Spleen (tissue), 11 donors: Measurements from ENCODE around the gene ATXN7L3. TPM values are rescaled to one million over a fixed set of nuclear protein-coding genes. Genes with fewer than 3 reads are reported as not detected.
A peak's percentile ranks its signal among the peaks of the same experiment; 100 is the strongest.

ENCODE experiments used
- DNase-seq: peaks from one replicate; pipeline ENCODE4 v3.0.0-alpha.2; 2020
- H3K27ac ChIP-seq, 8 donors: fragments of 200-600 bp; sonication (generic) in 7 of 8; 1 replicate in 4 of 8; 2 replicates in 4 of 8; pipeline versions ENCODE4 v1.5.0 to v1.8.0; 2016 to 2021; ENCODE audit warnings: inconsistent platforms in 4 of 8, mild to moderate bottlenecking in 4 of 8, moderate library complexity in 1 of 8
- H3K27me3 ChIP-seq, 7 donors: fragments of 200-600 bp; sonication (generic) in 6 of 7; replicated peaks in 1 of 7; 1 replicate in 4 of 7; 2 replicates in 3 of 7; pipeline versions ENCODE4 v1.5.0 to v1.8.0; 2016 to 2021; ENCODE audit warnings: inconsistent platforms in 3 of 7, mild to moderate bottlenecking in 1 of 7
- H3K36me3 ChIP-seq, 6 donors: fragments of 200-600 bp; sonication (generic) in 5 of 6; 1 replicate in 4 of 6; 2 replicates in 2 of 6; pipeline versions ENCODE4 v1.5.0 to v1.8.0; 2016 to 2021; ENCODE audit warnings: inconsistent platforms in 2 of 6
- H3K4me1 ChIP-seq, 6 donors: fragments of 200-600 bp; sonication (generic) in 5 of 6; 1 replicate in 3 of 6; 2 replicates in 3 of 6; pipeline versions ENCODE4 v1.5.0 to v1.8.0; 2016 to 2021; ENCODE audit warnings: inconsistent platforms in 3 of 6
- H3K4me3 ChIP-seq, 8 donors: fragments of 200-600 bp; sonication (generic) in 7 of 8; 1 replicate in 4 of 8; 2 replicates in 4 of 8; pipeline versions ENCODE4 v1.5.0 to v1.8.0; 2016 to 2021; ENCODE audit warnings: inconsistent platforms in 4 of 8, mild to moderate bottlenecking in 4 of 8, moderate library complexity in 2 of 8
- H3K9me3 ChIP-seq, 8 donors: fragments of 200-600 bp; sonication (generic) in 7 of 8; 1 replicate in 4 of 8; 2 replicates in 4 of 8; pipeline versions ENCODE4 v1.5.0 to v1.8.0; 2016 to 2021; ENCODE audit warnings: inconsistent platforms in 4 of 8
- CTCF ChIP-seq, 11 experiments: fragments of 200-600 bp in 7 of 11; fragments of 450-650 bp in 4 of 11; sonication (generic) in 4 of 11; IDR thresholded peaks in 8 of 11; conservative IDR thresholded peaks in 3 of 11; 1 replicate in 7 of 11; 2 replicates in 4 of 11; pipeline versions ENCODE4 v1.4.0 to v1.8.0; 2016 to 2021; ENCODE audit warnings: antibody characterized with exemption in 11 of 11, inconsistent platforms in 4 of 11, mild to moderate bottlenecking in 1 of 11
- POLR2A ChIP-seq, 3 donors: fragments of 450-650 bp; IDR thresholded peaks; one replicate each; pipeline ENCODE4 v1.5.1; 2017; ENCODE audit warnings: antibody characterized with exemption in 3 of 3, mild to moderate bottlenecking in 1 of 3
- POLR2AphosphoS5 ChIP-seq, 3 donors: sonication (generic); formaldehyde crosslinking; IDR thresholded peaks; one replicate each; pipeline ENCODE4 v1.5.1; 2017; ENCODE audit warnings: antibody characterized with exemption in 3 of 3
- WGBS, 5 donors: extraction: QIAGEN DNeasy Blood & Tissue Kit in 3 of 5; methylation state at CpG; one replicate each; pipeline versions ENCODE4 v1.1.5 to v1.1.7; 2013 to 2018; 5-methylcytosine and 5-hydroxymethylcytosine counted together
- intact Hi-C: fragments of 100-400 bp; cut with DNase I; formaldehyde crosslinking; loops from one replicate; pipeline ENCODE4 v1.15.0; 2023; ENCODE audit warnings: low total_unique reads
- polyA plus RNA-seq, 3 donors: library from polyadenylated mRNA; stranded (reverse); fragments of 200-250 nt; gene quantifications; one replicate each; pipeline ENCODE4 v1.2.1, GENCODE V29; 2013
- total RNA-seq, 7 donors: library from RNA; depleted of rRNA in 3 of 7; stranded (reverse); fragments of >200 nt in 3 of 7; fragmentation: NEBNext Ultra II Directional in 4 of 7; extraction: Animal tissue kit (Norgen Biotek cat#: 25700) in 4 of 7; gene quantifications; one replicate each; pipeline versions ENCODE4 v1.1.0 to v1.2.1, GENCODE V29; 2016 to 2021
- donor health status: healthy with polysubstance abuse.
- donor health status: DM: no; HTN: no; CAD: no; lungs with moderate emphysema.
- donor health status: DM: no; HTN: no; CAD: no.
- donor health status: Bipolar disorder and iron deficiency.
- donor health status: healthy.
- donor health status: DM: no; HTN: no; CAD: no.
- donor health status: DM: yes; HTN: yes; CAD: no.

ATXN7L3 gene
- total and polyA plus RNA-seq, 10 donors, result 25.2 to 96.2 (median 61.2) TPM

- 82 to 89% (median 85%) methylated on average over 4 of the region's 4 CpGs for WGBS, 5 donors
- DNase-seq, result no peak
- peaks cover 0 to 22% (median 15%) of the 10 kb centered on the region in 6 donors for H3K36me3 ChIP-seq
- no peaks in the 10 kb centered on the region for H3K27me3 ChIP-seq
- intact Hi-C loops, result no loop called here
- TF ChIP-seq POLR2A (IDR thresholded peaks at IDR 0.05) (no peak), CTCF (IDR thresholded peaks at IDR 0.05 in 8 of 11, conservative IDR thresholded peaks at IDR 0.05 in 3 of 11) (no peak), POLR2AphosphoS5 (IDR thresholded peaks at IDR 0.05) (no peak)
- no peaks in the 10 kb centered on the region for H3K9me3 ChIP-seq
- H3K4me3 ChIP-seq, result no peak overlapping the region
- H3K4me1 ChIP-seq, result peaks cover 6 to 52% (median 33%) of the 10 kb centered on the region in 6 donors
- H3K27ac ChIP-seq, result peak overlapping the region in 2 of 8 donors; percentile 11 to 18
Observed at GRCh38 chr17:44202756-44203155, 3.1 kb upstream of the ATXN7L3 start.

GRCh38 chr17:44200478-44201155 lies 933 bp upstream of the ATXN7L3 start:
- peak in 1 of 3 donors; percentile 31 for TF ChIP-seq POLR2AphosphoS5 (IDR thresholded peaks at IDR 0.05)
- no peak for TF ChIP-seq POLR2A (IDR thresholded peaks at IDR 0.05)
- Histone ChIP-seq H3K4me3 (peak overlapping the region; percentile 63 to 96 (median 72)), H3K4me1 (peaks cover 12 to 73% (median 44%) of the 10 kb centered on the region in 6 donors), H3K27ac (peak overlapping the region; percentile 95 to 100 (median 98)), H3K36me3 (peaks cover 0 to 23% (median 18%) of the 10 kb centered on the region in 6 donors), H3K27me3 (no peaks in the 10 kb centered on the region), H3K9me3 (no peaks in the 10 kb centered on the region)
- no peak for DNase-seq
- intact Hi-C loops, result no loop called here
- 6 to 10% (median 6%) methylated on average over 24 to 36 of the region's 36 CpGs for WGBS, 5 donors

- Histone ChIP-seq H3K27ac (peak overlapping the region; percentile 95 to 100 (median 98)), H3K4me1 (peaks cover 12 to 67% (median 39%) of the 10 kb centered on the region in 6 donors), H3K27me3 (no peaks in the 10 kb centered on the region), H3K4me3 (peak overlapping the region; percentile 63 to 96 (median 72)), H3K9me3 (no peaks in the 10 kb centered on the region), H3K36me3 (peaks cover 2 to 40% (median 35%) of the 10 kb centered on the region in 6 donors)
- TF ChIP-seq POLR2AphosphoS5 (IDR thresholded peaks at IDR 0.05) (peak; percentile 22 to 71 (median 40)), CTCF (IDR thresholded peaks at IDR 0.05 in 8 of 11, conservative IDR thresholded peaks at IDR 0.05 in 3 of 11) (no peak), POLR2A (IDR thresholded peaks at IDR 0.05) (peak in 1 of 3 donors; percentile 18)
- DNase-seq, result peak; percentile 95
- intact Hi-C loops, result no loop called here
- 0 to 2% (median 1%) methylated on average over 9 to 59 of the region's 68 CpGs for WGBS, 5 donors
Observed at GRCh38 chr17:44198721-44199552, 747 bp downstream of the ATXN7L3 start.

- peaks cover 12 to 67% (median 33%) of the 10 kb centered on the region in 6 donors for H3K4me1 ChIP-seq
- H3K9me3 ChIP-seq, result no peaks in the 10 kb centered on the region
- peak overlapping the region; percentile 95 to 100 (median 98) for H3K27ac ChIP-seq
- DNase-seq, result peak; percentile 83
- no peaks in the 10 kb centered on the region for H3K27me3 ChIP-seq
- intact Hi-C loops, result no loop called here
- 48 to 58% (median 54%) methylated on average over 11 of the region's 11 CpGs for WGBS, 5 donors
- H3K4me3 ChIP-seq, result peak overlapping the region; percentile 63 to 96 (median 72)
- no peak for TF ChIP-seq CTCF (IDR thresholded peaks at IDR 0.05 in 8 of 11, conservative IDR thresholded peaks at IDR 0.05 in 3 of 11)
- no peak for TF ChIP-seq POLR2A (IDR thresholded peaks at IDR 0.05)
- TF ChIP-seq POLR2AphosphoS5 (IDR thresholded peaks at IDR 0.05), result peak in 1 of 3 donors; percentile 75
- peaks cover 2 to 48% (median 42%) of the 10 kb centered on the region in 6 donors for H3K36me3 ChIP-seq
Observed at GRCh38 chr17:44197980-44198720, 1.5 kb downstream of the ATXN7L3 start.
